ENCODE data around the gene LRRC4. TPM values are rescaled to one million over a fixed set of nuclear protein-coding genes. Genes with fewer than 3 reads are reported as not detected.

The LRRC4 gene
- total RNA-seq, 1 donor from 2014 or later: 19.8 TPM

GRCh38 chr7:128041203-128041602 is 10.0 kb upstream of the LRRC4 start:
- H3K9me3 ChIP-seq (ENCODE audit: low read depth): no peaks in the 10 kb centered on the region
- H3K27me3 ChIP-seq: no peaks in the 10 kb centered on the region
- H3K9ac ChIP-seq: no peak overlapping the region
- no peak overlapping the region for H3K4me3 Mint-ChIP-seq
- H3K4me3 ChIP-seq: no peak overlapping the region
- H3K4me1 Mint-ChIP-seq: peaks cover 17% of the 10 kb centered on the region
- no peak overlapping the region for H2AFZ ChIP-seq (replicated peaks)
- DNase-seq (ENCODE audit: low spot score): no peak
- no peak overlapping the region for H3K4me2 ChIP-seq
- H3K9me3 Mint-ChIP-seq: no peaks in the 10 kb centered on the region
- peak overlapping the region; percentile 10 for H3K27ac Mint-ChIP-seq
- no peak for TF ChIP-seq EZH2 (IDR thresholded peaks at IDR 0.05)
- TF ChIP-seq, protein P1, sequence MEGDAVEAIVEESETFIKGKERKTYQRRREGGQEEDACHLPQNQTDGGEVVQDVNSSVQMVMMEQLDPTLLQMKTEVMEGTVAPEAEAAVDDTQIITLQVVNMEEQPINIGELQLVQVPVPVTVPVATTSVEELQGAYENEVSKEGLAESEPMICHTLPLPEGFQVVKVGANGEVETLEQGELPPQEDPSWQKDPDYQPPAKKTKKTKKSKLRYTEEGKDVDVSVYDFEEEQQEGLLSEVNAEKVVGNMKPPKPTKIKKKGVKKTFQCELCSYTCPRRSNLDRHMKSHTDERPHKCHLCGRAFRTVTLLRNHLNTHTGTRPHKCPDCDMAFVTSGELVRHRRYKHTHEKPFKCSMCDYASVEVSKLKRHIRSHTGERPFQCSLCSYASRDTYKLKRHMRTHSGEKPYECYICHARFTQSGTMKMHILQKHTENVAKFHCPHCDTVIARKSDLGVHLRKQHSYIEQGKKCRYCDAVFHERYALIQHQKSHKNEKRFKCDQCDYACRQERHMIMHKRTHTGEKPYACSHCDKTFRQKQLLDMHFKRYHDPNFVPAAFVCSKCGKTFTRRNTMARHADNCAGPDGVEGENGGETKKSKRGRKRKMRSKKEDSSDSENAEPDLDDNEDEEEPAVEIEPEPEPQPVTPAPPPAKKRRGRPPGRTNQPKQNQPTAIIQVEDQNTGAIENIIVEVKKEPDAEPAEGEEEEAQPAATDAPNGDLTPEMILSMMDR (IDR thresholded peaks at IDR 0.05): no peak
- TF ChIP-seq EZH2phosphoT487 (IDR thresholded peaks at IDR 0.05): no peak
- H3F3A ChIP-seq (ENCODE audit: low read depth): no peaks in the 10 kb centered on the region
- H4K20me1 ChIP-seq (ENCODE audit: low read depth): peaks cover 13% of the 10 kb centered on the region
- no peaks in the 10 kb centered on the region for H3K36me3 Mint-ChIP-seq
- peaks cover 13% of the 10 kb centered on the region for H3K4me1 ChIP-seq
- no peaks in the 10 kb centered on the region for H3K36me3 ChIP-seq
- H3K79me2 ChIP-seq (ENCODE audit: low read depth): no peaks in the 10 kb centered on the region
- no peak overlapping the region for H3K27ac ChIP-seq
- peaks cover 2% of the 10 kb centered on the region for H3K27me3 Mint-ChIP-seq (ENCODE audit: insufficient read depth, low read depth)

DNA sequence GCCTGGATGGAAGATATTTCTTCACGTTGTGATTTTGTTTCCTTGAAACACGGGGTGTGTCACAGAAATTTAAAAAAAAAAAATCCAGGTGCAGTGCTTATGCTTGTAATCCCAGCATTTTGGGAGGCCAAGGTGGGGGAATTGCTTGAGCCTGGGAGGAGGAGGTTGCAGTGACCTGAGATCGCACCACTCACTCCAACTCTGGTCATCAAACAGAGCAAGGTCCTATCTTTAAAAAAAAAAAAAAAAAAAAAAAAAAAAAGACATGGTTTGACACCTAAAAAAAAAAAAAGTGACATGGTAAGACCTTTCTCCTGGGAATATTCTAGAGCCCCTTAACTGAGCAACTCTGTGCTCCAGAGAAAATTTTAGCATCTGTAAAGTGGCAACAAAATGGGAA is 9.0 kb upstream of the LRRC4 start:
- H3K27ac ChIP-seq: no peak overlapping the region
- H3K4me1 Mint-ChIP-seq: peaks cover 17% of the 10 kb centered on the region
- no peak for TF ChIP-seq EZH2phosphoT487 (IDR thresholded peaks at IDR 0.05)
- no peak for TF ChIP-seq EZH2 (IDR thresholded peaks at IDR 0.05)
- TF ChIP-seq, protein P1 (IDR thresholded peaks at IDR 0.05): no peak

GRCh38 chr7:128039544-128039953 is 8.3 kb upstream of the LRRC4 start:
- Histone ChIP-seq H3K4me3 (no peak overlapping the region), H3F3A (ENCODE audit: low read depth) (peaks cover 3% of the 10 kb centered on the region), H2AFZ (replicated peaks) (no peak overlapping the region), H3K4me1 (peaks cover 13% of the 10 kb centered on the region), H3K27me3 (no peaks in the 10 kb centered on the region), H3K79me2 (ENCODE audit: low read depth) (no peaks in the 10 kb centered on the region), H3K9me3 (ENCODE audit: low read depth) (no peaks in the 10 kb centered on the region), H3K4me2 (no peak overlapping the region), H3K36me3 (no peaks in the 10 kb centered on the region), H3K27ac (no peak overlapping the region), H3K9ac (no peak overlapping the region), H4K20me1 (ENCODE audit: low read depth) (peaks cover 28% of the 10 kb centered on the region)
- DNase-seq (ENCODE audit: low spot score): no peak
- peaks cover 17% of the 10 kb centered on the region for H3K4me1 Mint-ChIP-seq
- H3K9me3 Mint-ChIP-seq: no peaks in the 10 kb centered on the region
- H3K36me3 Mint-ChIP-seq: no peaks in the 10 kb centered on the region
- H3K27me3 Mint-ChIP-seq (ENCODE audit: insufficient read depth, low read depth): no peaks in the 10 kb centered on the region
- no peak for TF ChIP-seq EZH2 (IDR thresholded peaks at IDR 0.05)
- TF ChIP-seq, protein P1 (IDR thresholded peaks at IDR 0.05): no peak
- no peak for TF ChIP-seq EZH2phosphoT487 (IDR thresholded peaks at IDR 0.05)
- no peak overlapping the region for H3K4me3 Mint-ChIP-seq
- no peak overlapping the region for H3K27ac Mint-ChIP-seq

More for the DNA sequence above, 9.0 kb upstream of the LRRC4 start:
- Histone ChIP-seq H4K20me1 (ENCODE audit: low read depth) (peaks cover 23% of the 10 kb centered on the region), H2AFZ (replicated peaks) (no peak overlapping the region), H3K9ac (no peak overlapping the region), H3K4me1 (peaks cover 13% of the 10 kb centered on the region), H3K9me3 (ENCODE audit: low read depth) (no peaks in the 10 kb centered on the region), H3K79me2 (ENCODE audit: low read depth) (no peaks in the 10 kb centered on the region), H3K27me3 (no peaks in the 10 kb centered on the region), H3K36me3 (no peaks in the 10 kb centered on the region), H3K4me3 (no peak overlapping the region), H3F3A (ENCODE audit: low read depth) (peaks cover 2% of the 10 kb centered on the region), H3K4me2 (no peak overlapping the region)
- Mint-ChIP-seq H3K27me3 (ENCODE audit: insufficient read depth, low read depth) (peaks cover 2% of the 10 kb centered on the region), H3K27ac (no peak overlapping the region), H3K9me3 (no peaks in the 10 kb centered on the region), H3K36me3 (no peaks in the 10 kb centered on the region), H3K4me3 (no peak overlapping the region)
- no peak for DNase-seq (ENCODE audit: low spot score)

Measured in neural progenitor cell (in vitro differentiated cells).